ENCODE data around the gene FAXDC2. TPM values are rescaled to one million over a fixed set of nuclear protein-coding genes. Genes with fewer than 3 reads are reported as not detected.

Gene FAXDC2
- total RNA-seq, 2 experiments from 2014 or later, result 0.10 to 0.13 TPM

DNA sequence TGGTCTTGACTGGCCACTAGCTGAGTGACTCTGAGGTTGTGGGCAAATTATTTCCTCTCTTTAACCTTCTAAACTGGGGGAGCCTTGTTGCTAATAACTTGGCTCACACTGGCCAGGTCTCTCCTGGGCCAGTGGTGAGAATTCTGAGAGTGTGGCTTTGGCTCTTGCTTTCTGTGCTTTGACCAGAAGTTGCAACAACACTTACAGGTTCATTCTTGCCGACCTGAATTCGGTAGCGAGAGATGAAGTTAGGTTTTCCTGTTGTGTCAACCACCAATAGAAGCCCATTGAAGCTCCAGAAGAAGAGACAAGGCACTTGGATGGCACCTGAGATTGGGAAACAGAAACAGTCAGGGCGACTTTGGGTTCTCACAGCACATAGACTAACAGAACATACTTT lies 19.8 kb downstream of the FAXDC2 start:
- no peaks in the 10 kb centered on the region for H4K20me1 ChIP-seq (ENCODE audit: insufficient read depth, low read length)
- TF ChIP-seq EZH2phosphoT487 (IDR thresholded peaks at IDR 0.05; ENCODE audit: borderline replicate concordance, low read depth, low read length), result no peak
- TF ChIP-seq, protein P1, sequence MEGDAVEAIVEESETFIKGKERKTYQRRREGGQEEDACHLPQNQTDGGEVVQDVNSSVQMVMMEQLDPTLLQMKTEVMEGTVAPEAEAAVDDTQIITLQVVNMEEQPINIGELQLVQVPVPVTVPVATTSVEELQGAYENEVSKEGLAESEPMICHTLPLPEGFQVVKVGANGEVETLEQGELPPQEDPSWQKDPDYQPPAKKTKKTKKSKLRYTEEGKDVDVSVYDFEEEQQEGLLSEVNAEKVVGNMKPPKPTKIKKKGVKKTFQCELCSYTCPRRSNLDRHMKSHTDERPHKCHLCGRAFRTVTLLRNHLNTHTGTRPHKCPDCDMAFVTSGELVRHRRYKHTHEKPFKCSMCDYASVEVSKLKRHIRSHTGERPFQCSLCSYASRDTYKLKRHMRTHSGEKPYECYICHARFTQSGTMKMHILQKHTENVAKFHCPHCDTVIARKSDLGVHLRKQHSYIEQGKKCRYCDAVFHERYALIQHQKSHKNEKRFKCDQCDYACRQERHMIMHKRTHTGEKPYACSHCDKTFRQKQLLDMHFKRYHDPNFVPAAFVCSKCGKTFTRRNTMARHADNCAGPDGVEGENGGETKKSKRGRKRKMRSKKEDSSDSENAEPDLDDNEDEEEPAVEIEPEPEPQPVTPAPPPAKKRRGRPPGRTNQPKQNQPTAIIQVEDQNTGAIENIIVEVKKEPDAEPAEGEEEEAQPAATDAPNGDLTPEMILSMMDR (conservative IDR thresholded peaks at IDR 0.05; ENCODE audit: low read length), result no peak
- H3K4me3 ChIP-seq (ENCODE audit: low read depth, low read length, poor library complexity, severe bottlenecking), result no peak overlapping the region
- intact Hi-C loops (cut with micrococcal nuclease; ENCODE audit: unreplicated experiment), result no loop called here
- peaks cover 60% of the 10 kb centered on the region for H3K36me3 ChIP-seq (ENCODE audit: insufficient read depth, low read length)
- H3K79me2 ChIP-seq (ENCODE audit: insufficient read depth, low read depth, low read length), result no peaks in the 10 kb centered on the region
- no peak overlapping the region for H3K27ac ChIP-seq (ENCODE audit: low read depth, low read length, poor library complexity, severe bottlenecking)
- no peaks in the 10 kb centered on the region for H3K4me1 ChIP-seq (ENCODE audit: insufficient read depth, low read length, poor library complexity, severe bottlenecking)
- DNase-seq (ENCODE audit: low spot score), result no peak
- BruUV-seq (replicated peaks), result no TSS peak
- H2AFZ ChIP-seq (ENCODE audit: low read length), result no peak overlapping the region
- no peaks in the 10 kb centered on the region for H3K9me3 ChIP-seq (ENCODE audit: low read length)
- ChIA-PET CTCF (ENCODE audit: unreplicated experiment) (no interaction called here), POLR2A (no interaction called here)
- no peak overlapping the region for H3K4me2 ChIP-seq (ENCODE audit: low read length)
- H3K9me2 ChIP-seq (ENCODE audit: insufficient read depth, low read length), result no peaks in the 10 kb centered on the region

DNA sequence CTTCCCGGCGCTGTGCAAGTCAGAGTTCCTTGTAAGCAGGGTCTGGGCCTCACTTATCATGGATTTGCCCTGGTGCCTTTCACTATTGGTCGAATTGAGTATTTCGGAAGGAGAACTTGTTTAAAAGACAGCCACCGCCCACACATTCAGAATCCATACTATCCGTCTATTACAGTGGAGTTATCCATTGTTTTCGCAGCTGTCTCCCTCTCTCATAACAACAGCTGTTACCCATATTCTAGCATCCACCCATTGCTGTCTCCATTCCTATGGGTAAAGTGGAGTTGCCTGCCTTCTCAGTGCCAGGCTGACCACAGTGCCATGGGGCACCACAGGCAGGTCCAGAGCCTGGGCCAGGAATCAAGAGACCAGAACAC lies 20.2 kb downstream of the FAXDC2 start:
- no peaks in the 10 kb centered on the region for H4K20me1 ChIP-seq (ENCODE audit: insufficient read depth, low read length)
- no peak for DNase-seq (ENCODE audit: low spot score)
- CTCF ChIA-PET (ENCODE audit: unreplicated experiment), result no interaction called here
- peaks cover 60% of the 10 kb centered on the region for H3K36me3 ChIP-seq (ENCODE audit: insufficient read depth, low read length)
- TF ChIP-seq, protein P1 (conservative IDR thresholded peaks at IDR 0.05; ENCODE audit: low read length), result no peak
- TF ChIP-seq EZH2phosphoT487 (IDR thresholded peaks at IDR 0.05; ENCODE audit: borderline replicate concordance, low read depth, low read length), result no peak
- H3K9me3 ChIP-seq (ENCODE audit: low read length), result no peaks in the 10 kb centered on the region
- no peak overlapping the region for H3K27ac ChIP-seq (ENCODE audit: low read depth, low read length, poor library complexity, severe bottlenecking)
- H3K79me2 ChIP-seq (ENCODE audit: insufficient read depth, low read depth, low read length), result no peaks in the 10 kb centered on the region
- no peak overlapping the region for H2AFZ ChIP-seq (ENCODE audit: low read length)
- no peaks in the 10 kb centered on the region for H3K4me1 ChIP-seq (ENCODE audit: insufficient read depth, low read length, poor library complexity, severe bottlenecking)
- no peaks in the 10 kb centered on the region for H3K9me2 ChIP-seq (ENCODE audit: insufficient read depth, low read length)
- H3K4me3 ChIP-seq (ENCODE audit: low read depth, low read length, poor library complexity, severe bottlenecking), result no peak overlapping the region
- POLR2A ChIA-PET, result no interaction called here
- H3K4me2 ChIP-seq (ENCODE audit: low read length), result no peak overlapping the region
- no TSS peak for BruUV-seq (replicated peaks)
- intact Hi-C loops (cut with micrococcal nuclease; ENCODE audit: unreplicated experiment), result no loop called here

DNA sequence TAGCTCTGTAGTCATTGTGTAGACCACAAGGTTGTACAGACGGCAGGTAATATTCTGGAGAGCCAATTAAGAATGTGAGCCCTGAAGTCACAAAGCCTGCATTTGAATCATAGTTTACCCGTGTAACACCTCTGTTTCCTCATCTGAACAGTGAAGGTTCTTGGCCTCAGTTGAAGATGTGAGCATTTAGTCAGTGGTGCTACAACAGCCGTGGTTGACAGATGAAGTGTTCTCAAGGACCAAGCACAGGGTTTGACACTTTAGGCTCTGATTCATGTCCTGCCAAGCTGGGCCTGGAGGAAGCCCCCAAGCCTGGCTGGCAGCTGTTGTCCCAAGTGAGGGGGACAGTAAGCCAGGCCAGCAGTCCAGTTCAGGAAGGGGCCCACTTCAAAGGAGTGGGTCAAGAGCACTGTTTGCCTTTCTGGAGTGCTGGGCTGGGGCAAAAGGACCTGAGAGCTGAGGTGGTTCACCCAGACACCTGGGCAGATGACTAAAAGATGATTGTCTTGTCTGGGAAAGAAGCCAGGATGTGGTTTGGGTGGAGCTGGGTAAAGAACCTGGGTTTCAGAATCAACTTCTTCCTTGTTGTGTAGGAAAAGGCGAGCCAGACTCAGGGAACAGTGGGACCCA lies 20.7 kb downstream of the FAXDC2 start:
- no peak for TF ChIP-seq EZH2phosphoT487 (IDR thresholded peaks at IDR 0.05; ENCODE audit: borderline replicate concordance, low read depth, low read length)
- TF ChIP-seq, protein P1 (conservative IDR thresholded peaks at IDR 0.05; ENCODE audit: low read length), result no peak
- POLR2A ChIA-PET, result interaction anchor here (1.3 kb wide), 1 partner anchor 9 kb away, joined by 3 read pairs; no protein-coding TSS in a partner anchor

More for the DNA sequence above, 20.7 kb downstream of the FAXDC2 start:
- Histone ChIP-seq H3K79me2 (ENCODE audit: insufficient read depth, low read depth, low read length) (no peaks in the 10 kb centered on the region), H3K4me3 (ENCODE audit: low read depth, low read length, poor library complexity, severe bottlenecking) (no peak overlapping the region), H3K4me1 (ENCODE audit: insufficient read depth, low read length, poor library complexity, severe bottlenecking) (no peaks in the 10 kb centered on the region), H3K36me3 (ENCODE audit: insufficient read depth, low read length) (peaks cover 60% of the 10 kb centered on the region), H3K27ac (ENCODE audit: low read depth, low read length, poor library complexity, severe bottlenecking) (no peak overlapping the region), H3K9me2 (ENCODE audit: insufficient read depth, low read length) (no peaks in the 10 kb centered on the region), H4K20me1 (ENCODE audit: insufficient read depth, low read length) (no peaks in the 10 kb centered on the region), H3K4me2 (ENCODE audit: low read length) (no peak overlapping the region), H2AFZ (ENCODE audit: low read length) (no peak overlapping the region), H3K9me3 (ENCODE audit: low read length) (no peaks in the 10 kb centered on the region)
- intact Hi-C loops (cut with micrococcal nuclease; ENCODE audit: unreplicated experiment), result no loop called here
- CTCF ChIA-PET (ENCODE audit: unreplicated experiment), result no interaction called here
- BruUV-seq (replicated peaks), result no TSS peak
- DNase-seq (ENCODE audit: low spot score), result no peak

Measured in OCI-LY7 (cell line).